Upper lobe of left lung (tissue), 4 donors: ENCODE data around the gene CFL1.

Source experiments
- CTCF ChIP-seq, 6 experiments: fragments of 450-650 bp in 4 of 6; fragments of 200-600 bp in 2 of 6; sonication (generic) in 2 of 6; IDR thresholded peaks; one replicate each; pipeline ENCODE4 v1.5.1; 2016 to 2019; ENCODE audit warnings: antibody characterized with exemption in 6 of 6
- EP300 ChIP-seq, 4 donors: sonication (generic); formaldehyde crosslinking; IDR thresholded peaks; one replicate each; pipeline ENCODE4 v1.5.1; 2017; ENCODE audit warnings: antibody characterized with exemption in 4 of 4, control low read depth in 2 of 4

GRCh38 chr11:65854161-65854592 lies 3.8 kb downstream of the CFL1 start:
- TF ChIP-seq CTCF (IDR thresholded peaks at IDR 0.05) (no peak), EP300 (IDR thresholded peaks at IDR 0.05) (no peak)
